Islet of Langerhans (tissue), 1 donor: ENCODE measurements around the gene MIER1.
A peak's percentile ranks its signal among the peaks of the same experiment; 100 is the strongest.
"Not testable (repeated sequence)": the region's sequence is repeated elsewhere in the genome, so short reads cannot be mapped to it uniquely, and the experiment has no call there.

Source experiments
- FAIRE-seq: peaks from one replicate; lab custom pipeline; 2011; peaks lifted over from hg19 to GRCh38; lab: Jason Lieb, UNC

Gene MIER1

GRCh38 chr1:66938613-66939012 is 13.8 kb downstream of the MIER1 start:
- peak; percentile 38 for FAIRE-seq

- FAIRE-seq = no peak
These were observed 16.2 kb downstream of the MIER1 start for GRCh38 chr1:66940981-66941380.

- FAIRE-seq = no peak
These were observed 18.7 kb downstream of the MIER1 start for GRCh38 chr1:66943361-66943969.

GRCh38 chr1:66944330-66945274 is 19.8 kb downstream of the MIER1 start:
- no peak for FAIRE-seq

- FAIRE-seq = no peak
These were observed 20.5 kb downstream of the MIER1 start for GRCh38 chr1:66945316-66945715.

GRCh38 chr1:66947267-66947666 is 22.5 kb downstream of the MIER1 start:
- FAIRE-seq = no peak

- no peak for FAIRE-seq
These were observed 26.7 kb downstream of the MIER1 start for GRCh38 chr1:66951513-66951912.

- no peak for FAIRE-seq
These were observed 29.4 kb downstream of the MIER1 start for GRCh38 chr1:66954208-66954607.

- no peak for FAIRE-seq
These were observed 33.1 kb downstream of the MIER1 start for GRCh38 chr1:66957938-66958337.

- not testable (repeated sequence) for FAIRE-seq
These were observed 41.5 kb downstream of the MIER1 start for GRCh38 chr1:66966188-66966873.

- FAIRE-seq = no peak
These were observed 43.8 kb downstream of the MIER1 start for GRCh38 chr1:66968574-66968973.

- FAIRE-seq = no peak
These were observed 53.4 kb downstream of the MIER1 start for GRCh38 chr1:66978201-66978600.

GRCh38 chr1:66979621-66980020 is 54.8 kb downstream of the MIER1 start:
- not testable (repeated sequence) for FAIRE-seq

- peak; percentile 70 for FAIRE-seq
These were observed 56.1 kb downstream of the MIER1 start for GRCh38 chr1:66980745-66981367.

- FAIRE-seq = peak; percentile 69
These were observed 56.9 kb downstream of the MIER1 start for GRCh38 chr1:66981679-66982078.

- FAIRE-seq = no peak
These were observed 57.9 kb downstream of the MIER1 start for GRCh38 chr1:66982561-66983260.

GRCh38 chr1:66984491-66984890 is 59.7 kb downstream of the MIER1 start:
- no peak for FAIRE-seq

- peak; percentile 92 for FAIRE-seq
These were observed 61.0 kb downstream of the MIER1 start for GRCh38 chr1:66985835-66986234.

- no peak for FAIRE-seq
These were observed 68.3 kb downstream of the MIER1 start for GRCh38 chr1:66993076-66993475.

- peak; percentile 86 for FAIRE-seq
These were observed 71.4 kb downstream of the MIER1 start for GRCh38 chr1:66996018-66996682.

GRCh38 chr1:66998972-66999371 is 74.2 kb downstream of the MIER1 start:
- FAIRE-seq = no peak
